ENCODE data around the gene WDR38. TPM values are rescaled to one million over a fixed set of nuclear protein-coding genes. Genes with fewer than 3 reads are reported as not detected.
A peak's percentile ranks its signal among the peaks of the same experiment; 100 is the strongest.

Gene WDR38
- total and polyA plus RNA-seq, 9 of the 15 experiments (the other 6 are each of a cell fraction or from before 2014, with no cell fraction given): not detected

DNA sequence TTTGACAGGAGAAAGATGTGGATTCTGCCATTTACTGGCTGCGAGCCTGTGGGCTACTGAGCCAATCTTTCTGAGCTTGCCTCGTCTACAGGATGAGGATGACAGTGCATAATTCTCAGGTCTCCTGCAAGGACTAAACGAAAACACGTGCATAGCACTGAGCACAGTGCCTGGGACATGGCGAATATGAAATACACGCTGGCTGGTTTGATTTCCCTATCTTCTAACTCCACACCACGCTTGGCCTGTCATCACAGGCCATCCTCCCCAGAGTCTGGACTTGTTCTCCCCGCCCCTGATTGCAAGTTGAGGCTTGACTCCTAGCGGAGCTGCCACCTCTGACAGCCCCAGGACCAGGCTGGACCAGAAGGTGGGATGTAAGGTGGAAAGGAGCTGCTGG, 46.6 kb downstream of the WDR38 start (continued):
- no peak for TF ChIP-seq FOXK1 (CRISPR knock-in tag; IDR thresholded peaks at IDR 0.05; ENCODE audit: borderline replicate concordance)
- no peak for TF ChIP-seq ZBTB1 (CRISPR knock-in tag; IDR thresholded peaks at IDR 0.05; ENCODE audit: borderline replicate concordance, low read depth)
- TF ChIP-seq, protein P1, sequence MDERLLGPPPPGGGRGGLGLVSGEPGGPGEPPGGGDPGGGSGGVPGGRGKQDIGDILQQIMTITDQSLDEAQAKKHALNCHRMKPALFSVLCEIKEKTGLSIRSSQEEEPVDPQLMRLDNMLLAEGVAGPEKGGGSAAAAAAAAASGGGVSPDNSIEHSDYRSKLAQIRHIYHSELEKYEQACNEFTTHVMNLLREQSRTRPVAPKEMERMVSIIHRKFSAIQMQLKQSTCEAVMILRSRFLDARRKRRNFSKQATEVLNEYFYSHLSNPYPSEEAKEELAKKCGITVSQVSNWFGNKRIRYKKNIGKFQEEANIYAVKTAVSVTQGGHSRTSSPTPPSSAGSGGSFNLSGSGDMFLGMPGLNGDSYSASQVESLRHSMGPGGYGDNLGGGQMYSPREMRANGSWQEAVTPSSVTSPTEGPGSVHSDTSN (CRISPR knock-in tag; IDR thresholded peaks at IDR 0.05; ENCODE audit: low read depth): no peak
- TF ChIP-seq, protein P1 (tag; conservative IDR thresholded peaks at IDR 0.05; ENCODE audit: low read depth): peak; percentile 81
- peak; percentile 77 for TF ChIP-seq MYC (IDR thresholded peaks at IDR 0.05; ENCODE audit: low read depth, low read length)
- TF ChIP-seq MYC (CRISPR knock-in tag; IDR thresholded peaks at IDR 0.05; ENCODE audit: borderline replicate concordance, low read depth): no peak
- no peak for TF ChIP-seq EHMT2 (IDR thresholded peaks at IDR 0.05)
- no peak for TF ChIP-seq EGR1 (conservative IDR thresholded peaks at IDR 0.05)
- no peak for TF ChIP-seq HMGN3 (IDR thresholded peaks at IDR 0.05; ENCODE audit: borderline replicate concordance, extremely low read depth, insufficient read length, low read depth, low read length)
- TF ChIP-seq, protein P2, sequence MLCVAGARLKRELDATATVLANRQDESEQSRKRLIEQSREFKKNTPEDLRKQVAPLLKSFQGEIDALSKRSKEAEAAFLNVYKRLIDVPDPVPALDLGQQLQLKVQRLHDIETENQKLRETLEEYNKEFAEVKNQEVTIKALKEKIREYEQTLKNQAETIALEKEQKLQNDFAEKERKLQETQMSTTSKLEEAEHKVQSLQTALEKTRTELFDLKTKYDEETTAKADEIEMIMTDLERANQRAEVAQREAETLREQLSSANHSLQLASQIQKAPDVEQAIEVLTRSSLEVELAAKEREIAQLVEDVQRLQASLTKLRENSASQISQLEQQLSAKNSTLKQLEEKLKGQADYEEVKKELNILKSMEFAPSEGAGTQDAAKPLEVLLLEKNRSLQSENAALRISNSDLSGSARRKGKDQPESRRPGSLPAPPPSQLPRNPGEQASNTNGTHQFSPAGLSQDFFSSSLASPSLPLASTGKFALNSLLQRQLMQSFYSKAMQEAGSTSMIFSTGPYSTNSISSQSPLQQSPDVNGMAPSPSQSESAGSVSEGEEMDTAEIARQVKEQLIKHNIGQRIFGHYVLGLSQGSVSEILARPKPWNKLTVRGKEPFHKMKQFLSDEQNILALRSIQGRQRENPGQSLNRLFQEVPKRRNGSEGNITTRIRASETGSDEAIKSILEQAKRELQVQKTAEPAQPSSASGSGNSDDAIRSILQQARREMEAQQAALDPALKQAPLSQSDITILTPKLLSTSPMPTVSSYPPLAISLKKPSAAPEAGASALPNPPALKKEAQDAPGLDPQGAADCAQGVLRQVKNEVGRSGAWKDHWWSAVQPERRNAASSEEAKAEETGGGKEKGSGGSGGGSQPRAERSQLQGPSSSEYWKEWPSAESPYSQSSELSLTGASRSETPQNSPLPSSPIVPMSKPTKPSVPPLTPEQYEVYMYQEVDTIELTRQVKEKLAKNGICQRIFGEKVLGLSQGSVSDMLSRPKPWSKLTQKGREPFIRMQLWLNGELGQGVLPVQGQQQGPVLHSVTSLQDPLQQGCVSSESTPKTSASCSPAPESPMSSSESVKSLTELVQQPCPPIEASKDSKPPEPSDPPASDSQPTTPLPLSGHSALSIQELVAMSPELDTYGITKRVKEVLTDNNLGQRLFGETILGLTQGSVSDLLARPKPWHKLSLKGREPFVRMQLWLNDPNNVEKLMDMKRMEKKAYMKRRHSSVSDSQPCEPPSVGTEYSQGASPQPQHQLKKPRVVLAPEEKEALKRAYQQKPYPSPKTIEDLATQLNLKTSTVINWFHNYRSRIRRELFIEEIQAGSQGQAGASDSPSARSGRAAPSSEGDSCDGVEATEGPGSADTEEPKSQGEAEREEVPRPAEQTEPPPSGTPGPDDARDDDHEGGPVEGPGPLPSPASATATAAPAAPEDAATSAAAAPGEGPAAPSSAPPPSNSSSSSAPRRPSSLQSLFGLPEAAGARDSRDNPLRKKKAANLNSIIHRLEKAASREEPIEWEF (CRISPR knock-in tag; IDR thresholded peaks at IDR 0.05): no peak
- TF ChIP-seq, protein P3, sequence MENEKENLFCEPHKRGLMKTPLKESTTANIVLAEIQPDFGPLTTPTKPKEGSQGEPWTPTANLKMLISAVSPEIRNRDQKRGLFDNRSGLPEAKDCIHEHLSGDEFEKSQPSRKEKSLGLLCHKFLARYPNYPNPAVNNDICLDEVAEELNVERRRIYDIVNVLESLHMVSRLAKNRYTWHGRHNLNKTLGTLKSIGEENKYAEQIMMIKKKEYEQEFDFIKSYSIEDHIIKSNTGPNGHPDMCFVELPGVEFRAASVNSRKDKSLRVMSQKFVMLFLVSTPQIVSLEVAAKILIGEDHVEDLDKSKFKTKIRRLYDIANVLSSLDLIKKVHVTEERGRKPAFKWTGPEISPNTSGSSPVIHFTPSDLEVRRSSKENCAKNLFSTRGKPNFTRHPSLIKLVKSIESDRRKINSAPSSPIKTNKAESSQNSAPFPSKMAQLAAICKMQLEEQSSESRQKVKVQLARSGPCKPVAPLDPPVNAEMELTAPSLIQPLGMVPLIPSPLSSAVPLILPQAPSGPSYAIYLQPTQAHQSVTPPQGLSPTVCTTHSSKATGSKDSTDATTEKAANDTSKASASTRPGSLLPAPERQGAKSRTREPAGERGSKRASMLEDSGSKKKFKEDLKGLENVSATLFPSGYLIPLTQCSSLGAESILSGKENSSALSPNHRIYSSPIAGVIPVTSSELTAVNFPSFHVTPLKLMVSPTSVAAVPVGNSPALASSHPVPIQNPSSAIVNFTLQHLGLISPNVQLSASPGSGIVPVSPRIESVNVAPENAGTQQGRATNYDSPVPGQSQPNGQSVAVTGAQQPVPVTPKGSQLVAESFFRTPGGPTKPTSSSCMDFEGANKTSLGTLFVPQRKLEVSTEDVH (IDR thresholded peaks at IDR 0.05; ENCODE audit: low read depth, partially characterized antibody): no peak
- TF ChIP-seq, protein P4, sequence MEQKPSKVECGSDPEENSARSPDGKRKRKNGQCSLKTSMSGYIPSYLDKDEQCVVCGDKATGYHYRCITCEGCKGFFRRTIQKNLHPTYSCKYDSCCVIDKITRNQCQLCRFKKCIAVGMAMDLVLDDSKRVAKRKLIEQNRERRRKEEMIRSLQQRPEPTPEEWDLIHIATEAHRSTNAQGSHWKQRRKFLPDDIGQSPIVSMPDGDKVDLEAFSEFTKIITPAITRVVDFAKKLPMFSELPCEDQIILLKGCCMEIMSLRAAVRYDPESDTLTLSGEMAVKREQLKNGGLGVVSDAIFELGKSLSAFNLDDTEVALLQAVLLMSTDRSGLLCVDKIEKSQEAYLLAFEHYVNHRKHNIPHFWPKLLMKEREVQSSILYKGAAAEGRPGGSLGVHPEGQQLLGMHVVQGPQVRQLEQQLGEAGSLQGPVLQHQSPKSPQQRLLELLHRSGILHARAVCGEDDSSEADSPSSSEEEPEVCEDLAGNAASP (IDR thresholded peaks at IDR 0.05): no peak
- peak; percentile 71 for TF ChIP-seq SMAD4 (CRISPR knock-in tag; conservative IDR thresholded peaks at IDR 0.05)
- TF ChIP-seq ZNF780A (CRISPR knock-in tag; IDR thresholded peaks at IDR 0.05): no peak
- TF ChIP-seq, protein P5, sequence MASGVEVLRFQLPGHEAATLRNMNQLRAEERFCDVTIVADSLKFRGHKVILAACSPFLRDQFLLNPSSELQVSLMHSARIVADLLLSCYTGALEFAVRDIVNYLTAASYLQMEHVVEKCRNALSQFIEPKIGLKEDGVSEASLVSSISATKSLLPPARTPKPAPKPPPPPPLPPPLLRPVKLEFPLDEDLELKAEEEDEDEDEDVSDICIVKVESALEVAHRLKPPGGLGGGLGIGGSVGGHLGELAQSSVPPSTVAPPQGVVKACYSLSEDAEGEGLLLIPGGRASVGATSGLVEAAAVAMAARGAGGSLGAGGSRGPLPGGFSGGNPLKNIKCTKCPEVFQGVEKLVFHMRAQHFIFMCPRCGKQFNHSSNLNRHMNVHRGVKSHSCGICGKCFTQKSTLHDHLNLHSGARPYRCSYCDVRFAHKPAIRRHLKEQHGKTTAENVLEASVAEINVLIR (CRISPR knock-in tag; IDR thresholded peaks at IDR 0.05): no peak

All from K562 (cell line).